Thyroid gland (tissue), 4 donors: ENCODE results near the gene CPXCR1. TPM values are rescaled to one million over a fixed set of nuclear protein-coding genes. Genes with fewer than 3 reads are reported as not detected.
"Not testable (repeated sequence)": the region's sequence is repeated elsewhere in the genome, so short reads cannot be mapped to it uniquely, and the experiment has no call there.

Experiments used
- DNase-seq, 2 donors: peaks; one replicate each; pipeline ENCODE4 v3.0.0-alpha.2; 2019
- H3K27ac ChIP-seq, 3 donors: fragments of 200-600 bp; sonication (generic); 1 replicate in 2 of 3; 2 replicates in 1 of 3; pipeline ENCODE4 v1.5.1; 2016 to 2019; ENCODE audit warnings: mild to moderate bottlenecking in 1 of 3, moderate library complexity in 1 of 3
- H3K27me3 ChIP-seq: fragments of 200-600 bp; sonication (generic); one replicate; pipeline ENCODE4 v1.5.1; 2019
- H3K36me3 ChIP-seq, 2 donors: fragments of 200-600 bp; sonication (generic); one replicate each; pipeline ENCODE4 v1.5.1; 2016 to 2019
- H3K4me1 ChIP-seq, 2 donors: fragments of 200-600 bp; sonication (generic); one replicate each; pipeline ENCODE4 v1.5.1; 2017 to 2019
- H3K4me3 ChIP-seq, 3 donors: fragments of 200-600 bp; sonication (generic); replicated peaks in 1 of 3; 1 replicate in 2 of 3; 2 replicates in 1 of 3; pipeline ENCODE4 v1.5.1; 2016; ENCODE audit warnings: mild to moderate bottlenecking in 1 of 3
- H3K9me3 ChIP-seq: fragments of 200-600 bp; sonication (generic); one replicate; pipeline ENCODE4 v1.5.1; 2017
- CTCF ChIP-seq, 6 experiments: fragments of 200-600 bp in 3 of 6; fragments of 450-650 bp in 3 of 6; sonication (generic) in 3 of 6; IDR thresholded peaks; one replicate each; pipeline ENCODE4 v1.5.1; 2016 to 2019; ENCODE audit warnings: antibody characterized with exemption in 6 of 6, mild to moderate bottlenecking in 2 of 6, inconsistent platforms in 1 of 6, moderate library complexity in 1 of 6
- POLR2A ChIP-seq, 2 donors: fragments of 450-650 bp; IDR thresholded peaks; one replicate each; pipeline ENCODE4 v1.6.1; 2017; ENCODE audit warnings: antibody characterized with exemption in 2 of 2, mild to moderate bottlenecking in 2 of 2, moderate library complexity in 1 of 2
- WGBS, 2 donors: methylation state at CpG; one replicate each; pipeline ENCODE4 v1.1.5; 2017; 5-methylcytosine and 5-hydroxymethylcytosine counted together
- intact Hi-C: fragments of 100-400 bp; cut with DNase I; formaldehyde crosslinking; loops from one replicate; pipeline ENCODE4 v1.15.1; 2023
- total RNA-seq, 4 donors: library from RNA; depleted of rRNA; stranded (reverse); fragments of >200 nt; gene quantifications; one replicate each; pipeline ENCODE4 v1.2.3, GENCODE V29; 2016

CPXCR1 gene
- not detected for total RNA-seq

- DNase-seq = no peak
- Histone ChIP-seq H3K4me1 (no peaks in the 10 kb centered on the region), H3K27me3 (no peaks in the 10 kb centered on the region), H3K36me3 (no peaks in the 10 kb centered on the region), H3K9me3 (no peaks in the 10 kb centered on the region), H3K4me3 (no peak within 1 kb of the TSS), H3K27ac (no peak within 1 kb of the TSS)
- no peak for TF ChIP-seq POLR2A (IDR thresholded peaks at IDR 0.05)
- TF ChIP-seq CTCF (IDR thresholded peaks at IDR 0.05) = no peak
- intact Hi-C loops = no loop called here
- WGBS, 2 donors = 58 to 70% methylated on average over 3 of the region's 3 CpGs
These were observed at the start of gene CPXCR1 for GRCh38 chrX:88746925-88747324. TSS of gene CPXCR1 (plus strand) at chrX:88747225. CDS start at chrX:88753415, 6,190 bp downstream.

GRCh38 chrX:88735835-88736234 lies 11.2 kb upstream of the CPXCR1 start:
- H3K4me1 ChIP-seq = no peaks in the 10 kb centered on the region
- intact Hi-C loops = no loop called here
- no peaks in the 10 kb centered on the region for H3K36me3 ChIP-seq
- no peak for DNase-seq
- 78 to 80% methylated on average over 2 to 3 of the region's 4 CpGs for WGBS, 2 donors
- H3K4me3 ChIP-seq = no peak overlapping the region
- H3K9me3 ChIP-seq = no peaks in the 10 kb centered on the region
- no peaks in the 10 kb centered on the region for H3K27me3 ChIP-seq
- TF ChIP-seq POLR2A (IDR thresholded peaks at IDR 0.05) = no peak
- H3K27ac ChIP-seq = no peak overlapping the region

- H3K27ac ChIP-seq, H3K27me3 ChIP-seq, H3K4me3 ChIP-seq, intact Hi-C loops, H3K4me1 ChIP-seq, H3K36me3 ChIP-seq, H3K9me3 ChIP-seq, DNase-seq: not testable (repeated sequence)
- 100% methylated on average over 1 of the region's 11 CpGs; no CpG with 5 or more reads in 1 of the 2 donors for WGBS, 2 donors
These were observed 810 bp upstream of the CPXCR1 start for GRCh38 chrX:88746215-88746614.

- H3K4me1 ChIP-seq, H3K27me3 ChIP-seq, H3K36me3 ChIP-seq, H3K4me3 ChIP-seq, H3K9me3 ChIP-seq, intact Hi-C loops, DNase-seq, H3K27ac ChIP-seq: not testable (repeated sequence)
- 96 to 98% methylated on average over 5 of the region's 5 CpGs for WGBS, 2 donors
These were observed 5.3 kb downstream of the CPXCR1 start for GRCh38 chrX:88752339-88752738.

GRCh38 chrX:88789825-88790224 lies 42.8 kb downstream of the CPXCR1 start:
- no peak for DNase-seq
- H3K27me3 ChIP-seq = no peaks in the 10 kb centered on the region
- no peaks in the 10 kb centered on the region for H3K36me3 ChIP-seq
- no peaks in the 10 kb centered on the region for H3K9me3 ChIP-seq
- no peak overlapping the region for H3K27ac ChIP-seq
- H3K4me1 ChIP-seq = no peaks in the 10 kb centered on the region
- TF ChIP-seq CTCF (IDR thresholded peaks at IDR 0.05) = no peak
- no peak for TF ChIP-seq POLR2A (IDR thresholded peaks at IDR 0.05)
- H3K4me3 ChIP-seq = no peak overlapping the region
- 71 to 100% methylated on average over 1 to 2 of the region's 4 CpGs for WGBS, 2 donors
- intact Hi-C loops = no loop called here
